Measurements from ENCODE around the gene KCTD16. TPM values are rescaled to one million over a fixed set of nuclear protein-coding genes. Genes with fewer than 3 reads are reported as not detected.

KCTD16 gene
- total and polyA plus RNA-seq, 11 donors, result 0.02 to 0.32 (median 0.12) TPM; not detected in 3

DNA sequence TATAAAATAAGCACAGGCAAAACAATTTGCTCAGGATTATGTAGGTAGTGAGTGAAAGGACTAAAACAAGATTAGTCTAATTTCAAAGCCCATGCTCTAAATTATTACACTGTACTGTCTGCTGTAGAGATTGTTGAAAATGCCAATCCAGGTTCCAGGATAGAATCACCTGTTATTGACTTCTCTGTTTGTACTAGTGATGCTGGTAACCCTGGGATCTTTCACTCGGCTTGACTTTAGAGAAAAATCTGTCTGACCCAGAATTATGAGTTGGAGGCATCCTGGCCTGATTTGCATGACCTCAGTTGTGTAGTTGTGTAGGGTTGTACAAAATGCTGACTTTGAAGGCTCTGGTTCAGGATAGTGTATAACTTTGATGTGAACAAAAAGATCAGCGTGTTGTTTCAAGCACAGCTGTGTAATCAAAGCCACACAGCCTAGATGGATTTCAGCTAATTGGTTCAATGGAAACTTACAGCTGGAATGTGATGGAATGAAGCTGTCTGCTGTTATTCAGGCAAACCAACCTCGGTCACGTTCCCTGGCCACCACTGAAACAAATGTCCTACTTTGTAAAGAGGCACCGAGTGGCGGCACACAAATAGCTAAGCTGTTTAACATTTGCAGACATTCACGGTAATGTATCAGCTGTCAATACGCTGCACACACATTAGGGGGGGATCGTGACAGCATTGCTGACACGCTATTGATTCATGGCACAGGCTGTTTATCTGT lies 340.3 kb downstream of the KCTD16 start:
- intact Hi-C loops (cut with DNase I), result no loop called here
- Histone ChIP-seq H3K27ac (no peak overlapping the region), H3K27me3 (no peaks in the 10 kb centered on the region), H3K4me1 (no peaks in the 10 kb centered on the region), H3K4me3 (no peak overlapping the region), H3K9me3 (peaks cover 0 to 6% (median 0%) of the 10 kb centered on the region in 12 donors), H3K36me3 (no peaks in the 10 kb centered on the region)
- TF ChIP-seq POLR2A (IDR thresholded peaks at IDR 0.05), result no peak
- TF ChIP-seq, protein P1, sequence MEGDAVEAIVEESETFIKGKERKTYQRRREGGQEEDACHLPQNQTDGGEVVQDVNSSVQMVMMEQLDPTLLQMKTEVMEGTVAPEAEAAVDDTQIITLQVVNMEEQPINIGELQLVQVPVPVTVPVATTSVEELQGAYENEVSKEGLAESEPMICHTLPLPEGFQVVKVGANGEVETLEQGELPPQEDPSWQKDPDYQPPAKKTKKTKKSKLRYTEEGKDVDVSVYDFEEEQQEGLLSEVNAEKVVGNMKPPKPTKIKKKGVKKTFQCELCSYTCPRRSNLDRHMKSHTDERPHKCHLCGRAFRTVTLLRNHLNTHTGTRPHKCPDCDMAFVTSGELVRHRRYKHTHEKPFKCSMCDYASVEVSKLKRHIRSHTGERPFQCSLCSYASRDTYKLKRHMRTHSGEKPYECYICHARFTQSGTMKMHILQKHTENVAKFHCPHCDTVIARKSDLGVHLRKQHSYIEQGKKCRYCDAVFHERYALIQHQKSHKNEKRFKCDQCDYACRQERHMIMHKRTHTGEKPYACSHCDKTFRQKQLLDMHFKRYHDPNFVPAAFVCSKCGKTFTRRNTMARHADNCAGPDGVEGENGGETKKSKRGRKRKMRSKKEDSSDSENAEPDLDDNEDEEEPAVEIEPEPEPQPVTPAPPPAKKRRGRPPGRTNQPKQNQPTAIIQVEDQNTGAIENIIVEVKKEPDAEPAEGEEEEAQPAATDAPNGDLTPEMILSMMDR (IDR thresholded peaks at IDR 0.05), result no peak
- 44 to 67% (median 64%) methylated on average over 10 of the region's 10 CpGs for WGBS, 4 donors
- ATAC-seq (no peak), DNase-seq (no peak)

DNA sequence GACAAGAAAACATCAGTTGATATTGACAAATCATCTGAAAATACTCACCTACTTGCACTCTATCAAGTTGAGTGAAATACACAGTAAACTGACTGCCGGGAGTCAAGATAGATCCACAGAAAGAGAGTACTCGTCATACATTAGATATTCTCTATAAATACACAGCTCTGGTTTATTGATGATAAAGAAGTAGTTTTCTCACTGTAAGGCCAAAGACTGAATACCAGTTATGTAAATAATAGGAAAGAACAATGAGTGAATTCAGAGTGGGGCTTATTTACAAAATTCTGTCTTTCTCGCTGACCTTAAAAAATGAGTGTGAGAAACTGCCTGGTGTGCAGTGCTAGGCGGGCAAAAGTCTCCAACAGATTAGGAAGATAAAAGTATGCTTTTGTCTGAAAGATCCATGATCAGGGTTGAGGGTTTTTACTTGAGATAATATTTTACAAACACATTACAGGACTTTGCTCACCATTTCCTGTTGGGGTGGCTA lies 341.0 kb downstream of the KCTD16 start:
- 60 to 67% (median 63%) methylated on average over 4 of the region's 4 CpGs for WGBS, 4 donors
- TF ChIP-seq POLR2A (IDR thresholded peaks at IDR 0.05), result no peak
- TF ChIP-seq, protein P1 (IDR thresholded peaks at IDR 0.05), result no peak

DNA sequence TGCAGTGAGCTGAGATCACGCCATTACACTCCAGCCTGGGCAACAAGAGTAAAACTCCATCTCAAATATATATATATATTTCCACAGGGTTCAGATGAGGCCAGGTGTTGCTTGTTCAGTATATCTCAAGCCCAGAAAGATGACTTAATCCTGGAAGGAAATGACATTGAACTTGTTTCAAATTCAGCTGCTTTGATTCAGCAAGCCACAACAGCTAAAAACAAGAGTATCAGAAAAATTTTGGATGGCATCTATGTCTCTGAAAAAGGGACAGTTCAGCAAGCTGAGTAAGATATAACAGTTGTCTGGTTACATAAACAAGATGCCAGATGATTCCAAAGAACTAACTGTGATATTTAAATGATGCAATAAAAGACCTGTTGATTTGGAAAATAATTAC lies 352.0 kb downstream of the KCTD16 start:
- no peak overlapping the region for H3K4me3 ChIP-seq
- WGBS, 4 donors, result 71 to 91% (median 81%) methylated on average over 1 of the region's 1 CpG
- peaks cover 0 to 16% (median 0%) of the 10 kb centered on the region in 12 donors for H3K9me3 ChIP-seq
- H3K27me3 ChIP-seq, result no peaks in the 10 kb centered on the region
- ATAC-seq, result no peak
- intact Hi-C loops (cut with DNase I), result no loop called here
- H3K4me1 ChIP-seq, result no peaks in the 10 kb centered on the region
- no peaks in the 10 kb centered on the region for H3K36me3 ChIP-seq
- DNase-seq, result no peak
- no peak overlapping the region for H3K27ac ChIP-seq
- TF ChIP-seq, protein P1 (IDR thresholded peaks at IDR 0.05), result no peak
- no peak for TF ChIP-seq POLR2A (IDR thresholded peaks at IDR 0.05)

More for the DNA sequence above, 341.0 kb downstream of the KCTD16 start:
- no peak overlapping the region for H3K4me3 ChIP-seq
- no peaks in the 10 kb centered on the region for H3K36me3 ChIP-seq
- H3K27me3 ChIP-seq, result no peaks in the 10 kb centered on the region
- intact Hi-C loops (cut with DNase I), result no loop called here
- H3K4me1 ChIP-seq, result no peaks in the 10 kb centered on the region
- H3K9me3 ChIP-seq, result peaks cover 0 to 6% (median 0%) of the 10 kb centered on the region in 12 donors
- DNase-seq (no peak), ATAC-seq (no peak)
- H3K27ac ChIP-seq, result no peak overlapping the region

DNA sequence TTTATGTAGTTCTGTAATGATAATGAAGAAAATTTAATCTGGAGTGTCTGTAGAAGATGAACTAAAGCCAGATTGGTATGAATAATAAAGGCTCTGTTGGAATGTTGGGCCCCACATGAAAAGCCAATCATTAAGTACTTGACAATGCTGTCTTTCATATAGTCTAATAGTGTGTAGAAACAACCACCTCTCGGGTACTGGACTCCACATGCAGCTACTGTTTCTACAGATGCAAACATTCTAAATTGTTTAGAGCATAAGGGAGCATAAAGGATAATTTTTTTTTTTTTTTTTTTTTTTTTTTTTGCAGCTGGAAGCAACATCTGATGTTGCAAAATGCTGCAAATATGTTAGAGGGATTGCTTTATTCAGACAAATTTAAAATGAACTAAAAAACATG lies 354.3 kb downstream of the KCTD16 start:
- Histone ChIP-seq H3K36me3 (no peaks in the 10 kb centered on the region), H3K4me3 (no peak overlapping the region), H3K4me1 (no peaks in the 10 kb centered on the region), H3K27ac (no peak overlapping the region), H3K27me3 (no peaks in the 10 kb centered on the region), H3K9me3 (peaks cover 0 to 23% (median 0%) of the 10 kb centered on the region in 12 donors)
- DNase-seq, result no peak
- no peak for ATAC-seq
- 14 to 63% (median 44%) methylated on average over 1 of the region's 1 CpG for WGBS, 4 donors
- intact Hi-C loops (cut with DNase I), result no loop called here
- TF ChIP-seq, protein P1 (IDR thresholded peaks at IDR 0.05), result no peak
- TF ChIP-seq POLR2A (IDR thresholded peaks at IDR 0.05), result no peak

All from heart left ventricle (tissue), 16 donors.